Measurements from ENCODE around the gene SLC35A2.

The SLC35A2 gene

DNA sequence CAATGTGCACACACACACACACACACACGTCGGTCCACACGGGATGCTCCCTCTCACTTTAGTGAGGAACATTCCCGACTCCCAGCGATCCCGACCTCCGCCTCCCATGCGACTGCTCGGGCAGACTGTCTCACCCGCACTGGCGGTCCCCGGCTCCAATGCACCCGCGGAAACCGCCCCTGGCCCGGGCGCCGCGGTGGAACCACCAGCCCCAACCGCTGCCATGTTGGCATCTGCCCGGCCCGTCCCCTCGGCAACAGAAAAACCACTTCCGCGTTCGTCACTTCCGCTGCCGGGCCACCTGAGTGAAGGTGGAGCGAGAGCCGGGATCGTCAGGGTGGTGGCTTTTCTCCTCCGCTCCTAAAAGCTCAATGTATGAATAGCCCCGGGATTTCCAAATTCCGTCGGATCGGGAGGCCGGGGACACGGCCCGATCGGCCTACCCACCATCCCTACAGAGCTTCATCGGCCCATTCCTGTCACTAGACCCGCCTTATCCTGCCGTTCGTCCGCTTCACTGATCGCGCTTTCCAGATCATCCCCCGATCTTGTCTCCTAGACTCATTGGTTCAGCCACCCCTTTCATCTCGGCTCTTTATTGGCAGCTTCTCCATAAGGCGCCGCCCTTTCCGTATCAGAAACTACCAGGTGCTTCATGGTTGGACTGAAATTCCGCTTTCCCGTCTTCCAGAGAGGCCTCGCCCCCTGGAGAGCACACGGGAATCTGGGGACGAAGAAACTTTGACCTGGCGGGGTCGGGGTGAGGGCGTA, at the start of gene SLC35A2:
Gene SLC35A2, minus strand, starts transcription at position 235 of the 771 bp plus-strand sequence. Its CDS starts 10 bp downstream, at position 225.
- peak; percentile 85 for DNase-seq

DNA sequence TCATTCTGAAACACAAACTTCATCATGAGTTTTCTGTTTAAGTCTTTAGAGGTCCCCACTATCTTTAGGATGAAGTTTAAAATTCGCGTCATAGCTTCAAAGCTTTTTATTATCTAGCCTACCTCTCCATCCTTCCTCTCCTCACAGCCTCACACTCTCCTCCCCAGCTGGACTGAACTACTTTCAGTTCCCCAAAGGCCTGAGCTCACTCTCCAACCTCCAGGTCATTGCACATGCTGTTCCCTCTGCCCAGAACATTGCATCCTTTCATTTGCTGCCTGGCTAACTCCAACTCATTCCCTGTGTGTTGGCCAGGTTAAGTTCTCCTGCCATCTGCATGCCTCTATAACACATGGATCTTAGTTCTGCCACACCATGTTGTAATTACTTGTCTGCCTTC, 48.8 kb upstream of the SLC35A2 start:
- DNase-seq = no peak

DNA sequence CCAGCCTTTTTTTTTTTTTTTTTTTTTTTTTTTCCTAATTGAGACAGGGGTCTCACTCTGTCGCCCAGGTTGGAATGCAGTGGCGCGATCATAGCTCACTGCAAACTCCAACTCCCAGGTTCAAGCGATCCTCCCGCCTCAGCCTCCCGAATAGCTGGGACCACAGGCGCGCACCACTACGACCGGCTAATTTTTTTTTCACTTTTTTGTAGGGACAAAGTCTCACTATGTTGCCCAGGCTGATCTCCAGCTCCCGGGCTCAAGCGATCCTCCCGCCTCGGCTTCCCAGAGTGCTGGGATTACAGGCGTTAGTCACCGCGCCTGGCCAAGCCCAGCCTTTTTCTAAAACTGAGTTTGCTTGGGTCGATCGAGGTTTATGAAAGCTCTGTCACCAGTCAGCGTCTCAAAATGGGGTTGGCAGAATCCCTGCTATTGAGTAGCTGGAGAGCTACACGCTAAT, 47.2 kb upstream of the SLC35A2 start:
- peak; percentile 50 for DNase-seq

DNA sequence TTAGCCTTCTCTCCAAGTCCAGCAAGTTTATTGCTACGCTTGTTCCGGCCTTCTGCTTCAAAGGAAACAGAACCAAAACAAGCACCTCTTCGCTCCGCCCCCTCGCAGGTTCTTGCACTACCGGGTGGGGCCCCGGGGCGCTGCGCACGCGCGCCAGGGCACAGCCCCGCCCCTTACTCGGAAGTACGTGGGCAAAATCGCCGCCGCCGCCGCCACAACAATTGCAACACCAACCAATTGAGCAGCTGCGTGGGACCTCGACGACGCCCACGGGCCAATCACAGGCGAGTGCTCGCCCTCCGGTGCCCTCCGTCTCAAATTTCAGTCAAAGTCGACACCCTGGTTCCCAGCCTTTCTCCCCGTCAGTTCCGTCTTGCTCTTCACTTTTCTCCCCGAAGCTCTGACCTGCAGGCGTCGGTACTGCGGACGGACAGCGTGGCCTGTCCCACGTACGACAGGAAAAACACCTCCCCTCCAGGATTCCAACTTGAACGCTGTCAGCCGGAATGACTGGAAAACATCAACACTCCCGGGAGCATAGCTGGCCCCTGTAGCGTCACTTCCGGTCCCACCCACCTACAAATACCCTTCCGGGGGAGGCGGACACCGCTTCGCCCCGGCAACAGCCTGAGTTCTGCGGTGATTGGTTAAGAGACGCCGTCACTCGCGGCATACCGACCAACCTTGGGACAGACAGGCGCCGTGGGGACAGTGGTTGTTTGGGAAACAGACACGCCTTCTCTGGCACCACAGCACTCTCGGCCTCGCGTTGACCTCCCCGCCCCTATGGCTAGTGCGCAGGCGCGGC, 46.6 kb upstream of the SLC35A2 start:
- DNase-seq = peak; percentile 91

DNA sequence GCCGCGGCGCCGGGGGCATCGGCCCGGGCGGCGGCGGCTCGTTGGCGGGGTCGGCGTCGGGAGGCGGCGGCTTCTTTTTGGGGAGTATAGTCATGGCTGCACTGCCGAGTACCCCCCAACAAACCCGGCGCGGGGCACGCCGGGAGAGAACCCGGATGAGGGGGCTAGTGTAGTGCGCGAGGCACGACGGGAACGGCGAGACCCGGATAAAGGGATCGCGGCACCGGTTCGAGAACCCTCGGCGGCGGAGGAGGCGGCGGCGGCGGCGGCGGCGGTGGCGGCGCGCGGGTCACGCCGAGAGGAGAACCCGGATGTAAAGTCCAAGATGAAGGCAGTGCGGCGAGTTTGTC, 46.0 kb upstream of the SLC35A2 start, which contains the start of gene OTUD5:
Gene OTUD5, minus strand, starts transcription at position 131 of the 350 bp plus-strand sequence. Its CDS starts 37 bp downstream, at position 94.
- DNase-seq = peak; percentile 78

DNA sequence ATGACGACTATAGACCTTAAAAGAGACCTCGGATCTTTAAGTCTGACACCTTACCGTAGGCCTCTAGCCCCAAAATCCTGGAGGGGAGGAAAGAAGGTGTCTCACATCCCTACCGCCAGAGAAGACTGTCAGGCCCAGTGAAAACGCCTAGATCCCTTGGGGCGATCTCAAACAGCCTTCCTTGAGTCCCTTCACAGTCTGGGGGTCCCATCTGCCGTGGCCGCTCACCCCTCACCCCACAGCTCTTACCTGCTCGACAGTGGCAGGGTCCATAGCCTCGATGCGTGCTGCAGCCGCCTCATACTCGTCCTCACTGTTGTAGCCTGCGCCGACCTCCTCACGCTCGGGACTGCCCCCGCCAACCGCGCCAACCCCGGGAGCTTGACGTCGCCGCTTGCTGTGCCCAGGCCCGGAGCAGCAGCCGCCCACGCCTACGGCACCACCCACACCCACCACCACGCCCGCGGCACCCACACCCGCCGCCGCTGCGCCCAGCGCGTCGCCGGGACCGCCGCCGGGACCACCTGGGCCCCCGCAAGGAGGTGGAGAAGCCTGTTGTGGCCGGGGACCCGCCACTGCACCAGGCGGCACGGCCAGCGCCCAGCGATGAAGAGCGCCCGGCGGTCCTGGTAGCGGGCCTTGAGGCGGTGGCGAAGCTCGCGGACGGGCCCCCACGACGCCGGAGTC, 45.4 kb upstream of the SLC35A2 start:
- DNase-seq = peak; percentile 62

DNA sequence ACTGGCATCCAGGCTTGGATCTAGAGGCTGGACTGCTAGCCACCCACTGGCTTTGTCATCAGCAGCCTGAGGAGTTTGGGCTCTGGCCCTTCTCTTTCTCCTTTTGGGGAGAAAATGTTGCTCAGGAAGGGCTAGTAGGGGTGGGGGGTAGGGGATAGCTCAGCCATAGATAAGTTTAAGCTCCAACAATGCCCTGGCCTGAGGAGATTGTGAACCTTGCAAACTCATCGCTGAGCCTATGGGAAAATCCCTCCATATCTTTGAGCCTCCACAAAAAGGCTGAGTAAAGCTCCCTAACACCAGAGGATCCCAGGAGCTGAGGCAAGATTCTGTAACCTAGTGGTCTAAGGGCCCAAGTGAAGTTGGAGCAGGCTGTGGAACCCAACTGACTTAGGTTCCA, 37.1 kb upstream of the SLC35A2 start:
- no peak for DNase-seq

DNA sequence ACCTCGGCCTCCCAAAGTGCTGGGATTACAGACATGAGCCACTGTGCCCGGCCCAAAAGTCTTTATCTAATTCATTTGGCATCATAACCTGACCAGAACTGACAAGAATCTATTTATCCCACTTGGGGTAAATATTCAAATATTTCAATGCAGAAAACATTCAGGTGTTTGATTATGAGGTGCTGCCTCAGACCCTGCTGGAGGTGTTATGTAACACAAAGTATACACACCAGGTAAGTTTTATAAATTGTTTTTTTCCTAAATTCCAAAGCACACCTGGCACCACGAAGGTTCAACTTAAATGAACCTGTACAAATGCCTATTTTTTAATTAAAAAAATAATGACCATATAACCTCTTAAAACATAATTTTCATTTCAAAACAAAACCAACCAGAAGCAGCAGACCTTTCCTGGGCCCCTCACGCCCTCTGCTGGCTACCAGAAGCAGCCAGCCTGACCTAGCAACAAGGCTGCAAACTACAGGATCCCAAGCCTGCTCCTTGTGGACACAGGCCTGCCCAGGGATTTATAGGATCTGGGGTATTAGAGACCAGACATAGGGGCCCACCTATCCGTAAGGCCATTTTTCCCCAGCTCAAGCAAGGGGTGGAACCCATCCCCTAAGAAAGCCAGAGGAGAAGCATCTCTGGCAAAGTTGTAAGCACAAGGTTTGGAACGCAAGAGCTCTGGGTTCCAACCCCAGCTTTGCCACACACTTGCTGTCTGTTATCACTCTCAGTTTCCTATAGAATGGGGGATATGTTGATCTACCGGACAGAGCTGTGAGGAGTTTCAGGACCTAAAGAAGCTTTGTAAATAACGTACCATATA, 34.3 kb upstream of the SLC35A2 start:
- DNase-seq = peak; percentile 62

DNA sequence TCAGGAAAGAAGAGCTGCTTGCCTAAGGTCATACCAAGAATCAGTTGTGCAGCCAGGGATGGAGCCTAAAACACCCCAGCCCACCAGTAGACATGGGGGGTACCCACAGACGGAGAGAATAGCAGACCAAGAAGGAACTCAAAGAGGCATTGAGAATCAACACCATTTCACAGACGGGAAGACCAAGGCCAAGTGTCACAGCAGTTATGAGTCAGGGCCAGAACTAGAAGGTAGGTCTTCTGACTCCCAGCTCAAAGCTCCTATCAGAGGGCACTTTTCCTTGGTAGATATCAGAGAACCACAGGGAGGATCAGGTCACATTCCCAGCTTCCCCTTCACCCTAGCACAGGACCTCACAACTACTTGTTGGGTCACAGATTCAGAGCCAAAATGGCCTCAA, 31.4 kb upstream of the SLC35A2 start:
- DNase-seq = no peak

DNA sequence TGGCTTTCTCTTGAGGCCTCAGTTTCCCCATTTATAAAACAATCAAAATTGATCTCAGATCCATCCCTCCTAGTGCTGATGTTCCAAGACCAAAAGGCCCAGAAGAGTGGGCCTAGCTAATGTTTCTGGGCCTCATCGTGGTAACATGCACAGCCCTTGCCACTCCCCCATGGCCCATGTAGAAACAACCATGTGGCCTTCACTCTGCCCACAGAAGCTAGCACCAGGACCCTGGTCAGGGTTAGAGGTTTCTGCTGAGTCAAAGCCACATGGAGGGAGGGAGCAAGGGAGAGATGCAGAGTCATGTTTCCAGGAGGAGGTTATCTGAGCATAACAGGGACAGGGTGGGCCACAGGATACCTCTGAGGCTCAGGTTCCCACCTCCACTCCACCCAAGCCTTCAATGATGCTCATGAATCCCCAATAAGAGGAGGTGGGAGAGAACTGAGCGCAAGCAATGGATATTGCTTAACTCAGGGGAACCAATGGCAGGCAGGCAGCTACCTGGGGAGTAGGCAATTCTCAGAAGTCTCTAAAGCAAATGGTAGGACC, 29.0 kb upstream of the SLC35A2 start:
- no peak for DNase-seq

DNA sequence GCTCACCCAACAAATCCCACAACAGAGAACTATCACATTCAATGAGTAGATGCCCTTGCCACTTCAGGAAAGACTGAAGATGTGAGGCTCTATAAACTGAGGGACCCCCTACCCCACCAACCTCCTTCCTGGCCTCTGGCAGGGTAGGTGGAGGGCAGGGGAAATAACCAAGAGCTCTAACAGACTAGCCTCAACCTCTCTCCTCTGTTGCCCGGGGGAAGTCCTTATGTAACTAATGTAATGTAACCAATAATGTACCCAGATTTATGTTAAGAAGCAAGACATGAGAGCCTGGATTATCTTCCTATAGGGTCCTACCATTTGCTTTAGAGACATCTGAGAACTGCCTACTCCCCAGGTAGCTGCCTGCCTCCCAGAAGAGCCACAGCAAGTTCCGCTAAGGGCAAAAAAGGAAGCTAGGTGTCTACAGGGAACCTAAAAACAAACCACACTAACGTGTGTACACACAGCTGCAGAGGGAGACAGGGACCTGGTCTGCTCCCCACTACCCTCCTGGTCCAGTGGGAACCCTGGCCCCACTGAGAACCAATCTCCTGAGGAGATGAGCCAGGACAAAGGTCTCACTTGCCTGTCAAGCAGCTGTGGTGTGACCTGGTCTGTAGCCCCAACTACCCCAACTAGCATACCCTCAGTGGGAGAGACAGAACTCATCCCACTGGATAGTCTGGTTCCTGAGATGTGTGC, 28.2 kb upstream of the SLC35A2 start:
- peak; percentile 41 for DNase-seq

DNA sequence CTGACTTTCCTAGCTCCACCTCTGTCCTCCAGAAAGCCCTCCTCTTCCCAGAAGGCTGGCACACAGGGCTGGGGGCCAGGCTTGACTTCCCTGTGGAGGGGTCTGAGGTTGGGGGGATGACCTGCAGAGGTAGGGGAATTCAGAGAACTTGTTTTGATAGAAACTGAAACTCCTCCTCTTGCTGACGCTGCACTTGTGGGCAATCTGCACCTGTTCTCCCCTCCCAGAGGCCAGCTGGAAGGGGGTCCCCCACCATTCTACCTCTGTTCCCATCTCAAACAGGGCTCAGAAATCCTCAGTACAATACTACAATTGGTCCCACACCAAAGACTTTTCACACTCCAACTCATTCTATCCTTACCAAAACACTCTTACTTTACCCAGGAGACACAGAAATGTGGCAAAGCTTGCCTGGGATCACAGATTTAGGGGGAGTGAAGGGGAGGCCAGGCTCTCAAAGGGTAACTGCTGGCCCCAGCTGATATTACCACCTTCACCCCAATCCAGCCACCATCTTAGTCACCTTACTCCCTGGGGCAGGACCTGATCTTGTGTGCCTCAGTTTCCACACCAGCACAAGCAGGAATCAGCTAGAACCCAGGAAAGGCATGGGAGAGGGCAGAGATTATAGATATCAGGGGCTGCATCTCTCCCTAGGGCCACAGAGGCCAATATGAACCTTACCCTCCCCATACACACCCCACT, 27.4 kb upstream of the SLC35A2 start:
- DNase-seq = peak; percentile 58

DNA sequence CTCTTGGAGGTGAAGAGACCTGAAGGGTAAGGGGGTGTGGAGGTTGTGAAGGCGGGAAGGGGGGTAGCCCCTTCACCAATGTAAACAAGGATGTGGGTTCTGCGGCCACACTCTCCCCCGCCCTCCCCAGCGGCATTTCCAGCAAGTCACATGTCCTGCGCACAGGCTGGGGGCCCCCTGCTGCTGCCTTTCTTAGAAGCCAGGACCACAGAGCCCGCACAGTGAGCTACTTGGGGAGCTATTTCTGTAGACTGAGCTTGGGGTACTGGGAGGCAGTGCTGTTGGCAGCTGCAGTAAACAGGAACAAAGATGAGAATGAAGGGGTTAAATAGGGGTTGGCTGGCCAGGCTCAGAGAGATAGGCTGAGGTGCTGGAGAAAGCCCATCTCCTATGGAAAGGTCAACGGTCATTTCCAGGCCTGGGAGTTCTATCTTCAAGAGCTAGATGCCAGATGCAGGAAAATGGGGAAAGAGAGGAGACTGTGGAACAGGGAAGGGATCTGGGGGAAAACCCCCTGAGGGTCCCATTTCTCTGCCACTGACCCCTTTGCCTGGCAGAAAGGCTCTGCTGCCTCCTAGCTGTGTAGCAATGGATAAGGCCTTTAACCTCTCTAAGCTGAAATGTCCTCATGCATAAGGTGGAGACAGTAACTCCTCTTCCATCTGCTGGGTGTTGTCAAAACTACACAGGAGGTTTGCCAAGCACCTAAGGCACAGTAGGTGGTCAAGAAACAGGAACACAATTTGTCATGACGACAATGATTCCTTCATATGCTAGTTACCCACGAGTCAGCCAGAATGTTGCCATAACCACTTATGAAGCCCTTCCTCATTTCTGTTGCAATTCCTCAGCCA, 25.8 kb upstream of the SLC35A2 start:
- peak; percentile 84 for DNase-seq

DNA sequence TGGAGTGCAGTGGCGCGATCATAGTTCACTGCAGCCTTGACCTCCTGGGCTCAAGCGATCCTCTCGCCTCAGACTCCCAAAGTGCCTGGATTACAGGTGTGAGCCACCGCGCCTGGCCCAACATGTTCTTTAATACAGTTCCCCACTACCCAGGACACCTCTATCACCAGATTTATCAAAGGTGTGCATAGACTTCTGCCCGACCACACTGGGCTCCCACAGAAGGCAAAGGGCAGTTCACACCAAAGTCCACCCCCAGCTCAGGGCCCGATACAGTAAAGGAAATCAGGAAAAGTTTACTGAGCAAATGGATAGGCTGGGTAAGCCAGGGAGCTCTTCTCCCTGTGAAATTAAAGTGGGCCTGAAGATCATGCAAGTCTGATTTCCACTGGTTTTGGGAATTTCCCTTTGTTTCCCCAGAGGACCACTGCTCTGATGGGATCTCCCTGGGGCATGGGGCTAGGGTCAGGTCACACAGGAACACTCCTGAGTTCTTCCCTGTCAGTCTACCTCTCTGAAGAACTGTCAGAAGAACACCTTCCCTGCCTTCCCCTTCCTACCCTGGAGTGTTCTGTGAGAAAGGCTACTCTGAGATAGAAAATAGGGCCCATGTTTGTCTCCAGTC, 25.1 kb upstream of the SLC35A2 start:
- no peak for DNase-seq

DNA sequence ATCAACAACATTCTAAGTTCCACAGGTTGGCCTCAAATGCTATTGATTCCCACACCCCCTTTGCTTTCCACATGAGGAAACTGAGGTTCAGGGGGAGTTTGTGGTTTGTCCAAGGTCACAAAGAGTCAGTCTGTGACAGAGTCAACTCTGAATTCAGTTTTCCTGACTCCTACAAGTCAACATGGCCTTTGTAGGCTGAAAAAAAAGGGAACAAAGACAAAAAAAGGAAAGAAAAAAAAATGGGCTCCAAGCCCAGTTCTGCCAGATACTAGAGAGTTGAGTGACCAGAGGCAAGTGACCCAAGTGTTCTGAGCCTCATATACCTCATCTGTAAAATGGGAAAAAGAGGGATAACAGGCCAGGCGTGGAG, 23.8 kb upstream of the SLC35A2 start:
- DNase-seq = no peak

DNA sequence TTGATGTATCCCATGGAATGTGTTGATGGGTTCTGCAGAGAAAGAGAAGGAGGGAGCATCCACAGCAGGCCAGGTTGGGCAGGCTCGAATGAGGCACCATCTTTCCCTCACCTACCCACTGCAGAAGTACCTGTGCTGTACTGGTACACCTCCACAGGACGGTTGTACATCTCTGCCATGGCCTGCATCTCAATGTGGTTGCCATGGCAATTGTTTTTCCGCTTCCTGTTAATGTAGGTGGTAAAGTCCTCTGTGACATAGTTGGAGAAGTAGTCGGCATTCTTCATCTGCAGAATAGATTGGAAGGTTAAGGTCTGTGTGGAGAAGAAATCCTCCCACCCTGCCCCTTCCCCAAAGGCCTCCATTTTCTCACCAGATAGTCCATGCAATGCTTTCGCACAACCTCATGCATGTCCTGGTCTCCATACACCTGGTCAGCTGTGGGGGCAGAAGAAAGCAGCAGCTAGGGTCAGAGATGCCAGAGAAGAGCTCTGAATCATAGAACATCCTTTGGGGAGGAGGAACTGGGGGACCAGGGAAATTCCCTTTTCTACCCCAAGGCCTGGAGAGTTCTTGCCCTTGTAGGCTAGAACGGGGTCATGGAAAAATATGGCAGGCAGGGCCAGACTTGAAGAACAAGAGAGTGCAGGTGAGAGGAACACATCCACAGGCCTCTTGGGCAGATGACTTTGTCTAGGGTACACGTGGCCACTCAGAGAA, 23.3 kb upstream of the SLC35A2 start:
- no peak for DNase-seq

DNA sequence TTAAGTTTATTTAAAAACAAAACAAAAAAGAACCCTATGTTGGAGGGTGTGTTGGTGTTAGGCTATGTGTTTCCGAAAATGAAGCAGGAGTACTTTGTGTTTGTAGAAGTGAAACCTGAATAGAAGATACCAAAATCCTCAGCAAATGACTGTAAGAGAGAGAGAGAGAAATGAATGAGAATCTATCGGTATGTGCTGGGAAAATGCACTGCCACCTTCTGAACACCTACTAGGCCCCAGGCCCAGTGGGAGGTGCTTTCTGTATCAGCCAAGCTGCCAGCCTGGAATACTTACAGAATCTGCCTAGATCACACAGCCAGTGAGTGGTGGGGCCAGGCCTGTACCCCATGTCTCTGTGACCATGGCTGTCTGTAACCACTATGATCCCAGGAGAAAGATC, 22.3 kb upstream of the SLC35A2 start:
- DNase-seq = no peak

DNA sequence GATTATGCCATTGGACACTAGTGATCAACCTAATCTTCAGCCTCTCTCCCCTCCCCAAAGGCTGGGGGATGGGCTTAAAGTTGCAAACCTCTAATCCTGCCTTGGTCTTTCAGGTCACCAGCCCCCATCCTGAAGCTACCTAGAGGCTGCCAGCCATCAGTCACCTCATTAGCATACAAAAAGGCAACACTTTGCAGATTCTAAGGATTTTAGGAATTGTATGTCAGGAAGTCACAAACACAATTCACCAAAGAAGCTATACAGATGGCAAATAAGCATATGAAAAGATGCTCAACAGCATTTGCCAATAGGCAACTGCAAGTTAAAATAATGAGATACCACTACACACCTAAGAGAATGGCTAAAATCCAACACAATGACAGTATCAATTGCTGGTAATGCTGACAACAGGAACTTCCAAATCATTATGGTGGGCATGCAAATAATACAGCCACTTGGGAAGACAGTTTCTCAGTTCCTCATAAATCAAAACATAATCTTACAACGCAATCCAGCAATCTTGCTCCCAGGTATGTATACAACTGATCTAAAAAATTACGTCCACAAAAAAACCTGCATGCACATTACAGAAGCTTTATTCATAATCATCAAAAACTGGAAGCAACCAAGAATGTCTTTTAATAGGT, 16.4 kb upstream of the SLC35A2 start:
- no peak for DNase-seq

All from activated T-cell treated with anti-CD3 and anti-CD28 coated beads, Interleukin-2, amount 50 U/mL, for 1 hour (primary cell).